Peyer's patch (tissue), 4 donors: ENCODE results near the gene FAM107B. TPM values are rescaled to one million over a fixed set of nuclear protein-coding genes. Genes with fewer than 3 reads are reported as not detected.

ENCODE experiments used
- DNase-seq, 3 donors: peaks; one replicate each; pipeline ENCODE4 v3.0.0-alpha.2; 2017 to 2019
- H3K27ac ChIP-seq, 4 donors: fragments of 200-600 bp; sonication (generic); one replicate each; pipeline ENCODE4 v1.5.1; 2016 to 2019
- H3K27me3 ChIP-seq, 2 donors: fragments of 200-600 bp; sonication (generic); one replicate each; pipeline ENCODE4 v1.5.1; 2019
- H3K36me3 ChIP-seq, 3 donors: fragments of 200-600 bp; sonication (generic); one replicate each; pipeline ENCODE4 v1.5.1; 2016 to 2019
- H3K4me1 ChIP-seq, 4 donors: fragments of 200-600 bp; sonication (generic); one replicate each; pipeline ENCODE4 v1.5.1; 2016 to 2019
- H3K4me3 ChIP-seq, 4 donors: fragments of 200-600 bp; sonication (generic); 1 replicate in 3 of 4; 2 replicates in 1 of 4; pipeline ENCODE4 v1.5.1; 2016 to 2019; ENCODE audit warnings: mild to moderate bottlenecking in 1 of 4
- H3K9me3 ChIP-seq, 4 donors: fragments of 200-600 bp; sonication (generic); one replicate each; pipeline ENCODE4 v1.5.1; 2016 to 2019; ENCODE audit warnings: mild to moderate bottlenecking in 1 of 4
- POLR2A ChIP-seq, 2 donors: fragments of 450-650 bp; IDR thresholded peaks; one replicate each; pipeline ENCODE4 v1.5.1; 2017; ENCODE audit warnings: antibody characterized with exemption in 2 of 2, mild to moderate bottlenecking in 2 of 2, moderate library complexity in 2 of 2
- total RNA-seq, 4 donors: library from RNA; depleted of rRNA; stranded (reverse); fragments of >200 nt; gene quantifications; one replicate each; pipeline ENCODE4 v1.1.0, GENCODE V29; 2016
- TF ChIP-seq, protein P1 (sequence below), 6 experiments: fragments of 450-650 bp in 4 of 6; fragments of 200-600 bp in 2 of 6; sonication (generic) in 1 of 6; IDR thresholded peaks; one replicate each; pipeline ENCODE4 v1.5.1; 2017 to 2019; ENCODE audit warnings: antibody characterized with exemption in 6 of 6, mild to moderate bottlenecking in 3 of 6, moderate library complexity in 1 of 6

The FAM107B gene
- total RNA-seq, 4 donors from 2014 or later = 36.6 to 89.1 (median 39.6) TPM

DNA sequence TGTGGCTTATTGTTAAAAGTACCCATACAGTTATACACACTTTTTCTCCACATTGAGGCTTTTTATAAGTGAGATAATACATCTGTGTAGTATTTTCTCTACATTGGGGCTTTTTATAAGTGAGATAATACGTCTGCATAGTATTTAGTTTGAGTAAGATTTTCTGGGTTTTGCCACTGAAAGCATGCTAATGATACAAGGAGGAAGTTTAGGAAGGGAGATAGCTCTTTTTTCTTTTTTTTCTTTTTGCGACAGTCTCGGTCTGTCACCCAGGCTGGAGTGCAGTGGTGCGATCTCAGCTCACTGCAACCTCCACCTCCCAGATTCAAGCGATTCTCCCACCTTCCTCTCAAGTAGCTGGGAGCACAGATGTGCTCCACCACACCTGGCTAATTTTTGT lies 13.3 kb downstream of the FAM107B start:
- H3K27ac ChIP-seq = no peak overlapping the region
- no peaks in the 10 kb centered on the region for H3K9me3 ChIP-seq
- DNase-seq = no peak
- TF ChIP-seq POLR2A (IDR thresholded peaks at IDR 0.05) = no peak
- TF ChIP-seq, protein P1, sequence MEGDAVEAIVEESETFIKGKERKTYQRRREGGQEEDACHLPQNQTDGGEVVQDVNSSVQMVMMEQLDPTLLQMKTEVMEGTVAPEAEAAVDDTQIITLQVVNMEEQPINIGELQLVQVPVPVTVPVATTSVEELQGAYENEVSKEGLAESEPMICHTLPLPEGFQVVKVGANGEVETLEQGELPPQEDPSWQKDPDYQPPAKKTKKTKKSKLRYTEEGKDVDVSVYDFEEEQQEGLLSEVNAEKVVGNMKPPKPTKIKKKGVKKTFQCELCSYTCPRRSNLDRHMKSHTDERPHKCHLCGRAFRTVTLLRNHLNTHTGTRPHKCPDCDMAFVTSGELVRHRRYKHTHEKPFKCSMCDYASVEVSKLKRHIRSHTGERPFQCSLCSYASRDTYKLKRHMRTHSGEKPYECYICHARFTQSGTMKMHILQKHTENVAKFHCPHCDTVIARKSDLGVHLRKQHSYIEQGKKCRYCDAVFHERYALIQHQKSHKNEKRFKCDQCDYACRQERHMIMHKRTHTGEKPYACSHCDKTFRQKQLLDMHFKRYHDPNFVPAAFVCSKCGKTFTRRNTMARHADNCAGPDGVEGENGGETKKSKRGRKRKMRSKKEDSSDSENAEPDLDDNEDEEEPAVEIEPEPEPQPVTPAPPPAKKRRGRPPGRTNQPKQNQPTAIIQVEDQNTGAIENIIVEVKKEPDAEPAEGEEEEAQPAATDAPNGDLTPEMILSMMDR (IDR thresholded peaks at IDR 0.05) = no peak
- no peaks in the 10 kb centered on the region for H3K27me3 ChIP-seq
- H3K36me3 ChIP-seq = no peaks in the 10 kb centered on the region
- H3K4me1 ChIP-seq = no peaks in the 10 kb centered on the region
- no peak overlapping the region for H3K4me3 ChIP-seq

DNA sequence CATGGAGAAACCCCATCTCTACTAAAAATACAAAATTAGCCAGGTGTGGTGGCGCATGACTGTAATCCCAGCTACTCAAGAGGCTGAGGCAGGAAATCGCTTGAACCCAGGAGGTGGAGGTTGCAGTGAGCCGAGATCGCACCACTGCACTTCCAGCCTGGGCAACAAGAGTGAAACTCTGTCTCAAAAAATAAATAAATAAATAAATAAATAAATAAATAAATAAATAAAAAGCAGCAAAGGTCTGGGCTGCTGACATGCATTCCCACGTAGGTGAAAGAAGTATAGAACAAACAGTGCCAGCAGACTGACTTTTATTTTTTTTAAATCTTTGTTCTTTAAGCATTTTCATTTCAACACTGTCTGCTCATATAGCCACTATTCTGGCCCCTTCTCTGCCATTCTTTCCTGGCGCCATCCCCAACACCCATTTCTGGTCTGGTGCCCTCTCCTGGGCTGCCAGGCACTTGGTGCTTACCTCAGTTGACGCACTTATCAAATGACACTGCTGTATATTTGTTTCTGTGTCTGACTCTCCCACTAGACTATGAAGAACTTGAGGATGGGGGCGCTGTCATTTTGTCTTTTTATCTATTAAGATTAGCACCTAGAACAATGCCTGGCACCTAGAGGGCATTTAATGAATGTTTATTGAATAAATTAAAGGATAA lies 15.6 kb downstream of the FAM107B start:
- H3K36me3 ChIP-seq = no peaks in the 10 kb centered on the region
- no peaks in the 10 kb centered on the region for H3K9me3 ChIP-seq
- DNase-seq = no peak
- TF ChIP-seq POLR2A (IDR thresholded peaks at IDR 0.05) = no peak
- TF ChIP-seq, protein P1 (IDR thresholded peaks at IDR 0.05) = peak in 2 of 6 experiments; percentile 8 to 48
- no peaks in the 10 kb centered on the region for H3K4me1 ChIP-seq
- H3K27me3 ChIP-seq = no peaks in the 10 kb centered on the region
- H3K4me3 ChIP-seq = no peak overlapping the region
- no peak overlapping the region for H3K27ac ChIP-seq

DNA sequence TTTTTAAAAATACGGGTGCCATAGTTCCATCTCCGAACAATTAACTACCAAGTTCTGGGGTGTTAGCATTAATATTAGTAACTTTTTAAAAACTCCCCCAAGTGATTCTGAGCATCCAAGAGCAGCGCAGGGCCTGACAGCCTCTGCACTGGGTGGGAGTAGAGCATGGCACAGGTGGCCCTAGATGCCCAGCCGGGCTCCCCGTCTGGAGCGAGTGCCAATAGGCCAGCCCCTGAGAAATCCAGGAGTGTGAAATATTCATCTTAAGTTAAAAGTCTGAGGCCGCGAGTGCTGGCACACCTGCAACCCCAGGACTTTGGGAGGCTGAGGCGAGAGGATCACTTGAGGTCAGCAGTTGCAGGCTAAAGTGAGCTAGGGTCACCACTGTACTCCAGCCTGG lies 16.2 kb downstream of the FAM107B start:
- Histone ChIP-seq H3K9me3 (no peaks in the 10 kb centered on the region), H3K27me3 (no peaks in the 10 kb centered on the region), H3K27ac (no peak overlapping the region), H3K36me3 (no peaks in the 10 kb centered on the region), H3K4me3 (no peak overlapping the region), H3K4me1 (no peaks in the 10 kb centered on the region)
- TF ChIP-seq, protein P1 (IDR thresholded peaks at IDR 0.05) = no peak
- no peak for TF ChIP-seq POLR2A (IDR thresholded peaks at IDR 0.05)
- DNase-seq = no peak

DNA sequence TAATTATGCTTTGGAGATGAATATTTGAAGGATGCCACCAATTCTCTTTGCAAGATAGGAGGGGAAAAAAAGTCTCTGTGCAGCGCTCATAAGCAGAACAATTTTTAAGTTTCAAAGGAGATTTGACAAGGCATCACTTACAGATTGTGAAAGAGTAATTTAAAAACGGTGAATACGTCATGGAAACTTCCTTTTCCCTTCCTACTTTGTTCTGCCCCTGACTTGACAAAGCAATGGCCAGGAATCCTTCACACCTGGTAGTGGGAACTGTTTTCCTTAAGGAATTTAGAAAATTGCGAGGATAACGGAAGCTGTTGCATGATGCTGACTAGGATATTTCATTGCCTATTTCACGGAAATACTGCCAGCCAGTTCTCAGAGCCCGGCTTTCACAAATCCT lies 16.7 kb downstream of the FAM107B start:
- Histone ChIP-seq H3K27ac (no peak overlapping the region), H3K36me3 (no peaks in the 10 kb centered on the region), H3K9me3 (no peaks in the 10 kb centered on the region), H3K4me3 (no peak overlapping the region), H3K27me3 (no peaks in the 10 kb centered on the region), H3K4me1 (no peaks in the 10 kb centered on the region)
- TF ChIP-seq, protein P1 (IDR thresholded peaks at IDR 0.05) = no peak
- no peak for TF ChIP-seq POLR2A (IDR thresholded peaks at IDR 0.05)
- DNase-seq = no peak

DNA sequence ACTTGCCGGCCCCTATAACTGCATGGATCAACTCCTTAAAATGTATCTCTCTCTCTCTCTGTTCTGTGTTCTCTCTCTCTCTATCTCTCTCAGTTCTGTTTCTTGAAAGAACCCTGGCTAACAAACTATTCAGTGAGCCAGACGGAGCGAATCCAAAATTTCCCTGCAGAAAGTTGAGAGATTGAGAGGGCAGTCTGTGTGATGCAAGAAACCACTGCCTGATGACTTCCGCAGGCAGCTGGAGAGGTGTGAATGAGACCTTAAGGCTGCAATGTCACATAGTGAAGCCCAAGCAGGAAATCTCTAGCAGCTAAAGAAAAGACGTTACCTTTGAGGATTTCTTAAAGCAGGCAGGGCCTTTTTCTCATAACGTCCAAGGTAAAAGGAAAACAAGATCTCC lies 17.3 kb downstream of the FAM107B start:
- no peaks in the 10 kb centered on the region for H3K27me3 ChIP-seq
- H3K27ac ChIP-seq = no peak overlapping the region
- H3K4me3 ChIP-seq = no peak overlapping the region
- DNase-seq = no peak
- TF ChIP-seq, protein P1 (IDR thresholded peaks at IDR 0.05) = no peak
- TF ChIP-seq POLR2A (IDR thresholded peaks at IDR 0.05) = no peak
- no peaks in the 10 kb centered on the region for H3K36me3 ChIP-seq
- no peaks in the 10 kb centered on the region for H3K9me3 ChIP-seq
- H3K4me1 ChIP-seq = no peaks in the 10 kb centered on the region
